SU-DHL-6 (cell line): ENCODE results near the gene CXXC4.

Experiments used
- EZH2phosphoT487 ChIP-seq: fragments of 200-600 bp; sonication (generic), shearing (Covaris generic); conservative IDR thresholded peaks from 2 replicates; pipeline ENCODE4 v1.6.1; 2018; ENCODE audit warnings: mild to moderate bottlenecking, antibody characterized with exemption, low read length, moderate library complexity, mixed read lengths
- TF ChIP-seq, protein P1 (sequence below): fragments of 200-600 bp; sonication (generic); IDR thresholded peaks from one replicate; pipeline ENCODE4 v1.5.1; 2017; ENCODE audit warnings: antibody characterized with exemption, mild to moderate bottlenecking, low read length, moderate library complexity; ENCODE audit not compliant: insufficient read depth, poor library complexity, severe bottlenecking

DNA sequence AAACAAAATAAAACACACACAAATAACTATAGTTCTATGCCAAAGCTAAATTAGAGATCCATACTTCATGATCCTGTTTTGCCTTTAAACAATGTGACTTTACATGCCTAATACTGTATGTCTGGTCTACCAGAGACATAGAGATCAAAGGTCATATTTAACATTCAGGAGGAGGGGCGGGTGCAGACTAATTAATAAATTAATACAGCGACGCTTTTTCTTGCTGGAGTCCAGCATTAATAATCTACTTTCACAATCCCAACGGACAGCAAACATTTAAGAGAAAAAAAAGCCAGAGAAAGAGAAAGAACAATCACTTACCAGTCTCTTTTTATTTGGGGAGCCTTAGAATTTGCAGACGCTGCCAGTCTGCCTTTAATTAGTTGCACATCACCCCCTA lies 509 bp downstream of the CXXC4 start:
- TF ChIP-seq, protein P1, sequence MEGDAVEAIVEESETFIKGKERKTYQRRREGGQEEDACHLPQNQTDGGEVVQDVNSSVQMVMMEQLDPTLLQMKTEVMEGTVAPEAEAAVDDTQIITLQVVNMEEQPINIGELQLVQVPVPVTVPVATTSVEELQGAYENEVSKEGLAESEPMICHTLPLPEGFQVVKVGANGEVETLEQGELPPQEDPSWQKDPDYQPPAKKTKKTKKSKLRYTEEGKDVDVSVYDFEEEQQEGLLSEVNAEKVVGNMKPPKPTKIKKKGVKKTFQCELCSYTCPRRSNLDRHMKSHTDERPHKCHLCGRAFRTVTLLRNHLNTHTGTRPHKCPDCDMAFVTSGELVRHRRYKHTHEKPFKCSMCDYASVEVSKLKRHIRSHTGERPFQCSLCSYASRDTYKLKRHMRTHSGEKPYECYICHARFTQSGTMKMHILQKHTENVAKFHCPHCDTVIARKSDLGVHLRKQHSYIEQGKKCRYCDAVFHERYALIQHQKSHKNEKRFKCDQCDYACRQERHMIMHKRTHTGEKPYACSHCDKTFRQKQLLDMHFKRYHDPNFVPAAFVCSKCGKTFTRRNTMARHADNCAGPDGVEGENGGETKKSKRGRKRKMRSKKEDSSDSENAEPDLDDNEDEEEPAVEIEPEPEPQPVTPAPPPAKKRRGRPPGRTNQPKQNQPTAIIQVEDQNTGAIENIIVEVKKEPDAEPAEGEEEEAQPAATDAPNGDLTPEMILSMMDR, result no peak
- no peak for TF ChIP-seq EZH2phosphoT487
